Heart left ventricle (tissue), 13 donors: ENCODE measurements around the gene SH3BGRL.

Experiments
- POLR2A ChIP-seq, 2 donors: fragments of 450-650 bp; IDR thresholded peaks; one replicate each; pipeline ENCODE4 v1.6.1; 2017; ENCODE audit warnings: antibody characterized with exemption in 2 of 2, mild to moderate bottlenecking in 2 of 2, moderate library complexity in 2 of 2
- TF ChIP-seq, protein P1 (sequence below), 12 donors: fragments of 200-600 bp; sonication (generic) in 4 of 12; IDR thresholded peaks; one replicate each; pipeline versions ENCODE4 v1.5.0 to v1.8.0; 2018 to 2022; ENCODE audit warnings: antibody characterized with exemption in 12 of 12, mild to moderate bottlenecking in 5 of 12
- donor health status: ischemic (EF 13 %, LVEDD 7.1; RV severe dilation, severe dysfunction).
- donor health status: DM: no; HTN: yes; CAD: no.
- donor health status: DM: no; HTN: no; CAD: no.
- donor health status: ischemic (EF 25% LVEDD 6.9; RV normal size, moderate dysfunction).
- donor health status: ischemic (EF 25% LVEDD 5.7; RV mildly dilated, moderate dysfunction).
- donor health status: ischemic (EF 35%, LVEDD 5.7; RV mildly dilated, moderate dysfunction).
- donor health status: nonischemic (EF 11% LVEDD 7.7; RV severe dilation, severe dysfunction).
- donor health status: DM: yes; HTN: yes; CAD: no.
- donor health status: PGD.
- donor health status: ischemic (EF 29% LVEDD 5.4; RV normal size, mild dysfunction).
- donor health status: nonischemic (EF 23%, LVEDD 6.1; RV moderate dilation, normal function).

- TF ChIP-seq, protein P1, sequence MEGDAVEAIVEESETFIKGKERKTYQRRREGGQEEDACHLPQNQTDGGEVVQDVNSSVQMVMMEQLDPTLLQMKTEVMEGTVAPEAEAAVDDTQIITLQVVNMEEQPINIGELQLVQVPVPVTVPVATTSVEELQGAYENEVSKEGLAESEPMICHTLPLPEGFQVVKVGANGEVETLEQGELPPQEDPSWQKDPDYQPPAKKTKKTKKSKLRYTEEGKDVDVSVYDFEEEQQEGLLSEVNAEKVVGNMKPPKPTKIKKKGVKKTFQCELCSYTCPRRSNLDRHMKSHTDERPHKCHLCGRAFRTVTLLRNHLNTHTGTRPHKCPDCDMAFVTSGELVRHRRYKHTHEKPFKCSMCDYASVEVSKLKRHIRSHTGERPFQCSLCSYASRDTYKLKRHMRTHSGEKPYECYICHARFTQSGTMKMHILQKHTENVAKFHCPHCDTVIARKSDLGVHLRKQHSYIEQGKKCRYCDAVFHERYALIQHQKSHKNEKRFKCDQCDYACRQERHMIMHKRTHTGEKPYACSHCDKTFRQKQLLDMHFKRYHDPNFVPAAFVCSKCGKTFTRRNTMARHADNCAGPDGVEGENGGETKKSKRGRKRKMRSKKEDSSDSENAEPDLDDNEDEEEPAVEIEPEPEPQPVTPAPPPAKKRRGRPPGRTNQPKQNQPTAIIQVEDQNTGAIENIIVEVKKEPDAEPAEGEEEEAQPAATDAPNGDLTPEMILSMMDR (IDR thresholded peaks at IDR 0.05) = no peak
- TF ChIP-seq POLR2A (IDR thresholded peaks at IDR 0.05) = no peak
These were observed 33.5 kb upstream of the SH3BGRL start for GRCh38 chrX:81168391-81168790.
